Measurements from ENCODE around the gene RPS15.
"Not testable (repeated sequence)": the region's sequence is repeated elsewhere in the genome, so short reads cannot be mapped to it uniquely, and the experiment has no call there.

The RPS15 gene

DNA sequence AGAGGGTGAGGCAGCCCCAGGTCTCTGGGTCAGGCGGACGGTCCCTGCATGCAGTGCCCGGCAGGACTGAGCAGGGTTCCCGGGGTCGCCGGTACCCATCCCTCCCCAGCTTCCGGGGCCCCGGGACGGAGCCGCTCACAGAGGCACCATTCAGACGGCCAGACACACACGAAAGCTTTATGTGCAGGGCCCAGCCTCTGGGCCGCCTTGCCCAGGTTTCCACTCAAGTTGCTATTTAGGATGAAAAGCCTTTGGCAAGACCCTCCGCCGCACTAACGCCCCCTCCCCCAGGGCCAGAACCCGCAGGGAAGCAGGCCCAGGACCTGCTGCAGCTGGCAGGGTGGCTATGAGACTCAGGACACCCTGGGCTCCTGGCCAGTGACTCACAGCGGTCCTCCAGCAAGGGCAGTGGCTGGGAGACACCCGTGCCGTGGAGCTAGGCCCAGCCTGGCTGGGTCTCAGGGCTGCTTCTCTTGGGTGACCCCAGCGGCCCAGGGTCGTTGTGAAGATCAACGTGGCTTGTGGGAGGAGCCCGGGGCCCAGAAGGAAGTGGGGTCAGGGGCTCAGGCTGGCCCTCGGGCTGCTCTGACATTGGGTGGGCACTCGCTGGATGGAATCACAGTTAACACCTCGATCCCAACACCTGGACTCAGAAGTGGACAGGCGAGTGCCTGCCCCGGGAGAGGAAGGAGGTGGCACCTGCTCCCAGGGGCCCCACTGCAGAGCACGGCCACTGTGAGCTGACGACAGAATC is 36.0 kb downstream of the RPS15 start:
- in situ Hi-C loops (cut with HindIII; ENCODE audit: low pct_ligation_motif_present, low pct_unique_long_range_greater_than_20kb, low sequenced_read_pairs): no loop called here
- no peak for DNase-seq

DNA sequence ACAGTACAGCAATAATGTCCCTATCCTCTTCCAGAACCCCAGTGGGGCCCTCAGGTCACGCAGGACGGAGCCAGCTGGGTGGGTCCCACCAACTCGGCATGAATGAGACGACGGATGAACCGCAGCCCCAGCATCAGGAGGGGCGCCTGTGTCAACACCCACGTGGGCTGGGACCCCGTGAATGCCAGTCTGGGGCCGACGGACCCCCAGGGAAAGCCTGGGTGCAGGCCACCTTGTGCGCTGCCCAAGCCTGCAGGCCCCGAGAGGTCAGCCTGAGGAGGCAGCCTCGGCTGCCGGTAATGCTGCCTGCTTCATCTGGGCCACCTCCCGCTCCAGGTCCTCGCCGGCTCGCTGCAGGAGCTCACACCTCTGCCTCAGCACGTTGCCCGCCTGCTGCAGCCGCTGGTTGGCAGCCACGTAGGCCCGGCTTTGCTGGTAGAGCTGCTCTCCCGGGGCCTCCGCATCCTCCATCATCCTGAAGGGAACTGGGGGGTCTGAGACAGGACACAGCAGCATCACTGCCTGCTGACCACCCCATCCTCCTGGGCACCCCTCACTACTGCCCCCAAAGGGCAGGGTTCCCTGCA is 36.7 kb downstream of the RPS15 start:
- in situ Hi-C loops (cut with HindIII; ENCODE audit: low pct_ligation_motif_present, low pct_unique_long_range_greater_than_20kb, low sequenced_read_pairs): no loop called here

DNA sequence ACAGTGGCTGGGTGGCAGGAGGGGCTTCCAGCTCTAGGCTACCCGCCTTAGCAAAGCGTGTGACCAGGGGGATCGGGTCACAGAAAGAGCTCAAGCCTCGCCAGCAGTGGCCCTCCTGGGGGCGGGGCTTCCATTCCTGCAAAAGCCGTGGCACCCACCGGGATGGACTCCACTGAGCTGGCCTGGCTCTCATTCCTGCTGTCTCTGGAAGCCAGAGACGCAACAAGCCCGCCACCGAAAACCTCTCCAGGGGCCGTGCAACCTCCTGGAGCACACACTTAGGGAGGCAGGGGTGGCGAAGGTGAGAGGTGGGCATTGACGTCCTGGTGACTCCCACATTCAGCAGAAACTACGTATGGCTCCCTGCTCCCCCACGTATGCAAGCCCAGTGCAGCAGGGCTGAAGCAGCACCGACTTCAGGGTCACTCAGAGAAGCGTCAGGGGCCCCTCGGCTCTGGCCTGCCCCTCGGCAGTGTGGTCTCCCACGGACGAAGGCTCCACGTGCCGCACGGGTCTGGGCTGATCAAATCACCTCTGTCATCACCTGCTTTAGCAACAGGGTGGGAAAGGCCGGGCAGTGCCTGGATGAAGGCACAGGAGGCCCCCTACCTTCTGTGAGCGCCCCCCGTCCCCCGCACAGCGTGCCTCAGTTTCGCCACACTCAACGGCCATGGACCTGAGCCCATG is 37.7 kb downstream of the RPS15 start:
- no peak for DNase-seq
- in situ Hi-C loops (cut with HindIII; ENCODE audit: low pct_ligation_motif_present, low pct_unique_long_range_greater_than_20kb, low sequenced_read_pairs): no loop called here

More for the DNA sequence above, 36.7 kb downstream of the RPS15 start:
- DNase-seq: no peak

DNA sequence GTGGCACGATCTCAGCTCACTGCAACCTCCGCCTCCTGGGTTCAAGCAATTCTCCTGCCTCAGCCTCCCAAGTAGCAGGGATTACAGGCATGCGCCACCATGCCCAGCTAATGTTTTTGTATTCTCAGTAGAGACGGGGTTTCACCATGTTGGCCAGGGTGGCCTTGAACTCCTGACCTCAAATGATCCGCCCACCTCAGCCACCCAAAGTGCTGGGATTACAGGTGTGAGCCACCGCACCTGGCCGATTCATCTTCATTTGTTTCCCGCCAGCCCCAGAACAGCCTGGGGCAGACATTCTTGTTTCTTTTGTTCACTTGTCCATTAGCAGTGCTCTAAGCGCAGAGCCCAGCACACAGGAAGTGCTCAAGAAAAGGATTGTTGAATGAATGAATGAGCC is 38.9 kb downstream of the RPS15 start:
- DNase-seq; in situ Hi-C loops (cut with HindIII; ENCODE audit: low pct_ligation_motif_present, low pct_unique_long_range_greater_than_20kb, low sequenced_read_pairs): not testable (repeated sequence)

- DNase-seq: peak; percentile 93
- in situ Hi-C loops (cut with HindIII; ENCODE audit: low pct_ligation_motif_present, low pct_unique_long_range_greater_than_20kb, low sequenced_read_pairs): no loop called here
Observed at GRCh38 chr19:1478934-1479707, 40.9 kb downstream of the RPS15 start, which contains the start of gene C19orf25. C19orf25 (minus strand) TSS chr19:1479215; CDS start chr19:1478903, 312 bp downstream.

DNA sequence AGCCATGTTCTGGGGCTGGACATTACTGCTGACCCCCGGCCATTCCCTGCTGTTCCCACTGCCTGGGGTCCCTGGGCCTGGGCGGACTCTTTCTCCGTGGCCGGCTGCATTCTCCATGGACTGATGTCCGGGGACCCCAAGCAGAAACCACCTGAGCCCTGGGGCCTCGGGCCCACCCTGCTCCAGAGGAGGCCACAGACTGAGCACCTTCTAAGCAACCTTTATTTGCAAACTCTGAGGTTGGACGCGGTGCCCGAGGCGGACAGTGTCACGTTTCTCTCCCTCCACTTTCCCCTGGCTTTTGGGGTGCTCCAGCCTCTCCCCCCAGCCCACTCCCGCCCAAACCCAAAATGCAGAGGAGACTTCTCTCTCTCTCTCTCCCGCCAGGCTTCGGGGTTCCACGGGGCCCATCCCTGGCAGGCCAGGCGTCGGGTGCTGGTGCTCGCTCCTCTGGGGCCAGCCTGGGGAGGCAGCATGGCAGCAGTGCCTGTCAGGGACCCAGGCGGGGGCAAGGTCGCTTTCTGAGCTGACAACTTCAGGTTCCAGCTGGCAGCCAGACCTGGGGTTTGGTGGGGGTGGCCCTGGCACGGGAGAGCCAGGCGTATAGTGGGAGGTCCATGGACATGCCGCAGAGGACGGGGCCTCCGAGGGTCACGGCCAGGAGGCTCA is 43.2 kb downstream of the RPS15 start:
- DNase-seq: no peak
- in situ Hi-C loops (cut with HindIII; ENCODE audit: low pct_ligation_motif_present, low pct_unique_long_range_greater_than_20kb, low sequenced_read_pairs): no loop called here

- in situ Hi-C loops (cut with HindIII; ENCODE audit: low pct_ligation_motif_present, low pct_unique_long_range_greater_than_20kb, low sequenced_read_pairs): no loop called here
Observed at GRCh38 chr19:1481893-1482360, 43.7 kb downstream of the RPS15 start.

DNA sequence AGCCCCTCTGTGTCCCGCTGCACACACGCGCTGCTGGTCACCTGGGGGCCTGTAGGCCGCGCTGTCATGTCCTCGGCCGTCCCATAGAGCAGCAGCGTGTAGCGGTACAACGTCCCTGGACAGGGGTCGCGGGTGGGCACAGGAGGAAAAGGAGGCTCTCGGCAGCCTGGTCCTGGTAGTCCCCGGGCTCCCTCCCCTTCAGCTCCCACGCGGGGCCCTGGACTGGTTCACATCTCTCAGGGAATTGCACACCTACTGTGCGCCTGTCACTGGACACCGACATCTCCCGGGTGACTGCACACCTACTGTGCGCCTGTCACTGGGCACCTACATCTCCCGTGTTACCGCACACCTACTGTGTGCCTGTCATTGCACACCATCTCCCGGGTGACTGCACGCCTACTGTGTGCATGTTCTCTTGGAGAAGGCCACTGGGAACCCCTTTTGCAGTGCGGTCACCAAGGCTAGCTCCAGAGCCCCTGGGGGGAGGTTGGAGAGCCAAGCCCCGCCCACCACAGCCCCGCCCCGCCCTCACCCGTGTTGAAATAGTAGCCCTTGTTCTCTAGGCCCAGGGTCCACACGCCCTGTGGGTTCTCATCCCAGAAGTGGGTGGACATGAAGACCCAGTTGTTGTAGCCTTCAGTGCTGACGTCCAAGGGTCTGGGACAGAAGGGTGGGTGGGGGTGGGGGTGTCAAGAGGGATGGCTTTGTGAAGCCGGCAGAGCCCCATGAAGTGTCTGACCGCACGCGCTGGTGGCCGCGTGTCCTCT is 44.4 kb downstream of the RPS15 start:
- DNase-seq: no peak
- in situ Hi-C loops (cut with HindIII; ENCODE audit: low pct_ligation_motif_present, low pct_unique_long_range_greater_than_20kb, low sequenced_read_pairs): no loop called here

More at GRCh38 chr19:1481893-1482360, 43.7 kb downstream of the RPS15 start:
- DNase-seq: no peak

DNA sequence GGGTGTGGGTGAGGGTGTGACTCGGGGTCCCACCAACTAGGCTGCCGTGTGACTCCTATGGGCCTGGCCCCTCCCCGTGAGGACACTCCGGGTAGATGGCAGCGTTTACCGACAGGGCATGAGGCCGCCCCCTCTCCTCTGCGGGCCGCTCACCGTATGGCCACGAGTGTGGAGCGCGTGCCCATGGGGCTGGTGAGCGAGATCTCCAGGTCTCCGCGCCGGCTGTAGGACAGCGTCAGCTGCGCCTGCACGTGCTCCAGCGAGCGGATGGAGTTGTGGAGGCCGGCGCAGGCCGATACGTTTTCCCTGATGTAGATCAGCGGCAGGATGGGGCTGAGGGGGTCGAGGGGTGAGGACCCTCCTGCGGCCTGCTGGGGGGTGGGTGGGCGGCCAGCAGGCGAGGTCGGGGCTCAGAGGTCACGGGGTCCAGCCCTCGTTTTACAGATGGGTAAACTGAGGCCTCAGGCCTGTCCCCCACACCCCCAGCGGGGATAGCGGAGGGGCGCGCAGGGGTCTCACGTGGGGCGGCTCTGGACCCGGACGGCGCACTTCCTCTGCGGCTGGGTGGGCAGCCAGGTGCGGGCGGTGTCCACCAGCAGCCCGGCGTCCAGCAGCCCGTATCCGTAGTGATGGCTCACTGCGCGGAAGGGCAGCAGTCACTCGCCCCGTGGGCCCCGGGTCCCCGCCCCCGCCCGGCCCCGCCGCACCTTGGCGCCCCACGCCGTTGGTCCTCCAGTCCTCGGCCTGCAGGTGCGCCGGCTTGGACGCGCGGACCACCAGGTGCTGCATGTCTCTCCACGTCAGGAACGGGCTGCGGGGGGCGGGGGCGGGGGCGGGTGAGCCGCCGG is 45.2 kb downstream of the RPS15 start:
- in situ Hi-C loops (cut with HindIII; ENCODE audit: low pct_ligation_motif_present, low pct_unique_long_range_greater_than_20kb, low sequenced_read_pairs): no loop called here
- DNase-seq: no peak

GRCh38 chr19:1483979-1484428 is 45.8 kb downstream of the RPS15 start:
- no peak for DNase-seq
- in situ Hi-C loops (cut with HindIII; ENCODE audit: low pct_ligation_motif_present, low pct_unique_long_range_greater_than_20kb, low sequenced_read_pairs): no loop called here

- in situ Hi-C loops (cut with HindIII; ENCODE audit: low pct_ligation_motif_present, low pct_unique_long_range_greater_than_20kb, low sequenced_read_pairs): no loop called here
- no peak for DNase-seq
Observed at GRCh38 chr19:1486720-1487575, 48.8 kb downstream of the RPS15 start.

DNA sequence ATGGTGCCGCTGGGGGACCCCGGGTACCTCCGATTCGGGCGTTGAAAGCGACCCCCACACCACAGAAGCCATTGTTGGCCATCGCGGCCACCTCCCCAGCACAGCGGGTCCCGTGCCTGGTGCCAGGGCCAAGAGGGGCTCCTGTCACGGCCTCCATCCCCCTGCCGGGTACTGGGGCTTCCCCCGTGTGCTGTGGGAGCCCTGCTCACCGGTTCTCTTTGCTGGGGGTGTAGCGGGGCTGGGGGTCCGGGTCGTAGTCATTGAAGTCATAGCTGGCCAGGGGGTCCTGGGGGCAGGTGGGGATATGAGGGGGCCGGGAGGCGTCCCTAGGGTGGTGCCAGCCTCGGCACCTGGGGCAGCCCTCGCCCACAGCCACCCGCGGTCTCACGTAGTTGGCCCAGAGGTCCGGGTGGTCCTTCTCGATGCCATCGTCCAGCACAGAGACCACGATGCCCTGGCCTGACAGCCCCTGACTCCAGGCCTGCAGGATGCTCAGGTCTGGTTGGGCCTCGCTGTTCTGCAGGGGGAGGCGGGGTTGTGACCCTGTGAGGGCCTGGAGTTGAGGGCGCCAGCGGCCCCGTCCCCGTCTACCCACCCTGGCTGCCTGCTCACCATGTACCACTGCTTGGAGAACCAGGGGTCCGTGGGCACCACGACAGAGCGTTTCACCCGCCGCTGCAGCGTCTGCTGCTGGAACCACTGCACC is 49.5 kb downstream of the RPS15 start:
- DNase-seq: no peak
- in situ Hi-C loops (cut with HindIII; ENCODE audit: low pct_ligation_motif_present, low pct_unique_long_range_greater_than_20kb, low sequenced_read_pairs): no loop called here

- no peak for DNase-seq
- in situ Hi-C loops (cut with HindIII; ENCODE audit: low pct_ligation_motif_present, low pct_unique_long_range_greater_than_20kb, low sequenced_read_pairs): no loop called here
Observed at GRCh38 chr19:1488282-1488601, 50.0 kb downstream of the RPS15 start.

- no peak for DNase-seq
- in situ Hi-C loops (cut with HindIII; ENCODE audit: low pct_ligation_motif_present, low pct_unique_long_range_greater_than_20kb, low sequenced_read_pairs): no loop called here
Observed at GRCh38 chr19:1489463-1490310, 51.5 kb downstream of the RPS15 start.

Data from ACHN (cell line).